ENCODE measurements around the gene ZCCHC2. TPM values are rescaled to one million over a fixed set of nuclear protein-coding genes. Genes with fewer than 3 reads are reported as not detected.

ZCCHC2 gene
- total RNA-seq, 1 experiment from 2014 or later: 12.4 TPM

DNA sequence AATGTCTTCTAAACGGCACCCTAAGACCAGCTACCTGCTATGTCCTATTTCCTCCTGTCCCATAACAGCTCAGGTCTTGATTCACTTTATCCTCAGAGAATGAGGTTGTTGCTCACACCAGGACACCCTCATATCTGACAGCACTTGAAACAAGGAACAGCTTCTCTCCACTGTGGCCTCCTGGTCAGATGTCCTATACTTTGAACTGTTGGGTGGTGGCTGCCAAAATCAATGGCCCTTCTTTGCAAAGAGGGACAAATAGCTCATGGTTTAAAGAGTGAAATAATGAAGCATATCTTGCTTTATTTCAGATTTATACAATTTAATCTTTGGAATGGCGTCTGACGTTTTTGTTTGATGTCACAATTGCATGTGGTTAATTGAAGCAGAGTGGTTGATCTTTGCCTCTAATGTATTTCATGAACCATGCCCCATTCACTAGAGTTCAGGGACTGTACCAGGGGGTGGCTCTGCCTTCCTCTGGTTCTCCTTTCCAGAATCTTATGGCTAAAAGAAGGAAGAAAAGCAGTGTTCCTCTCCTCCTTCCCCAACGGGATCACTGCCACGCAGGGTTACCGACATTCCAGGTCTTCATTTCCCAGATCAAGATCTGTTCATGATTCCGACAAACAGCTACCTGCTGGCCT lies 24.1 kb upstream of the ZCCHC2 start:
- no peak overlapping the region for H2BK5ac ChIP-seq (ENCODE audit: insufficient read length, low read length)
- H3K27me3 Mint-ChIP-seq (ENCODE audit: low read depth): no peaks in the 10 kb centered on the region; the same call in 1 of the 2 replicates
- H3K14ac ChIP-seq (ENCODE audit: insufficient read depth, low read length): no peak overlapping the region

More for the DNA sequence above, 24.1 kb upstream of the ZCCHC2 start:
- Histone ChIP-seq H3K18ac (ENCODE audit: insufficient read length, low read depth, low read length) (no peak overlapping the region), H3K4ac (ENCODE audit: low read depth, low read length) (no peak overlapping the region), H4K20me1 (ENCODE audit: control insufficient read depth, insufficient read depth, insufficient read length) (no peaks in the 10 kb centered on the region), H3K27ac (ENCODE audit: insufficient read length, low read depth, low read length) (no peak overlapping the region), H3K23me2 (ENCODE audit: insufficient read length, low read depth, low read length, poor library complexity, severe bottlenecking) (no peaks in the 10 kb centered on the region), H3T11ph (ENCODE audit: low read length) (no peak overlapping the region), H3K23ac (ENCODE audit: insufficient read length, low read depth, low read length) (no peak overlapping the region), H3K9me3 (ENCODE audit: control insufficient read depth, low read depth, low read length) (no peaks in the 10 kb centered on the region), H3K56ac (ENCODE audit: insufficient read length, low read depth, low read length) (no peak overlapping the region), H4K8ac (replicated peaks; ENCODE audit: insufficient read length, low read depth, low read length) (no peak overlapping the region), H2BK12ac (ENCODE audit: insufficient read length, low read depth, low read length) (no peak overlapping the region), H3K4me1 (ENCODE audit: insufficient read depth, low read length) (no peaks in the 10 kb centered on the region), H2BK120ac (ENCODE audit: low read depth, low read length, poor library complexity, severe bottlenecking) (no peak overlapping the region), H2BK15ac (ENCODE audit: low read depth, low read length) (no peak overlapping the region), H3K27me3 (ENCODE audit: insufficient read depth, low read length) (no peaks in the 10 kb centered on the region), H2AFZ (ENCODE audit: low read length) (no peak overlapping the region), H3K79me2 (ENCODE audit: insufficient read depth, low read length) (no peaks in the 10 kb centered on the region), H3K79me1 (ENCODE audit: insufficient read depth, low read depth, low read length, poor library complexity, severe bottlenecking) (no peaks in the 10 kb centered on the region), H4K91ac (ENCODE audit: insufficient read length, low read depth, low read length) (no peak overlapping the region), H3K4me2 (ENCODE audit: insufficient read depth, insufficient read length, low read length) (no peak overlapping the region), H3K9ac (ENCODE audit: extremely low read depth, insufficient read length, low read length) (no peak overlapping the region), H4K5ac (ENCODE audit: insufficient read length, low read depth, low read length) (no peak overlapping the region), H2AK5ac (ENCODE audit: insufficient read length, low read length) (no peak overlapping the region), H2BK20ac (ENCODE audit: low read depth, low read length, poor library complexity, severe bottlenecking) (no peak overlapping the region)
- peaks cover 2 to 3% of the 10 kb centered on the region in 2 experiments; a peak in 2 of 4 replicates for H3K4me1 Mint-ChIP-seq
- no peak overlapping the region for H3K4me3 Mint-ChIP-seq
- WGBS (ENCODE audit: extremely low coverage, insufficient read length, low lambda C conversion rate): no CpG with 5 or more reads among the region's 7 CpGs
- H3K27ac Mint-ChIP-seq: no peak overlapping the region; a peak in 1 of 7 replicates
- no peak for DNase-seq
- TF ChIP-seq, protein P1, sequence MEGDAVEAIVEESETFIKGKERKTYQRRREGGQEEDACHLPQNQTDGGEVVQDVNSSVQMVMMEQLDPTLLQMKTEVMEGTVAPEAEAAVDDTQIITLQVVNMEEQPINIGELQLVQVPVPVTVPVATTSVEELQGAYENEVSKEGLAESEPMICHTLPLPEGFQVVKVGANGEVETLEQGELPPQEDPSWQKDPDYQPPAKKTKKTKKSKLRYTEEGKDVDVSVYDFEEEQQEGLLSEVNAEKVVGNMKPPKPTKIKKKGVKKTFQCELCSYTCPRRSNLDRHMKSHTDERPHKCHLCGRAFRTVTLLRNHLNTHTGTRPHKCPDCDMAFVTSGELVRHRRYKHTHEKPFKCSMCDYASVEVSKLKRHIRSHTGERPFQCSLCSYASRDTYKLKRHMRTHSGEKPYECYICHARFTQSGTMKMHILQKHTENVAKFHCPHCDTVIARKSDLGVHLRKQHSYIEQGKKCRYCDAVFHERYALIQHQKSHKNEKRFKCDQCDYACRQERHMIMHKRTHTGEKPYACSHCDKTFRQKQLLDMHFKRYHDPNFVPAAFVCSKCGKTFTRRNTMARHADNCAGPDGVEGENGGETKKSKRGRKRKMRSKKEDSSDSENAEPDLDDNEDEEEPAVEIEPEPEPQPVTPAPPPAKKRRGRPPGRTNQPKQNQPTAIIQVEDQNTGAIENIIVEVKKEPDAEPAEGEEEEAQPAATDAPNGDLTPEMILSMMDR (conservative IDR thresholded peaks at IDR 0.05): no peak
- no peaks in the 10 kb centered on the region; a peak in 1 of 7 replicates for H3K36me3 Mint-ChIP-seq (ENCODE audit: insufficient read depth in 1 of 3, low read depth in 3 of 3)
- no peaks in the 10 kb centered on the region for H3K9me3 Mint-ChIP-seq

Measured in H9 (cell line).